Activated T-helper 17 cell treated with anti-CD3 and anti-CD28 coated beads, Interleukin-2, amount 50 U/mL, for 72 hours (primary cell): ENCODE measurements around the gene SLCO1A2. TPM values are rescaled to one million over a fixed set of nuclear protein-coding genes. Genes with fewer than 3 reads are reported as not detected.

ENCODE experiments used
- ATAC-seq: fragments of 150-1000 bp; cut with Tn5 transposase; replicated peaks from 2 replicates; pipeline ENCODE4 v1.10.0; 2021; ENCODE audit warnings: mild to moderate bottlenecking, moderate library complexity
- H3K27ac Mint-ChIP-seq: one replicate; pipeline ENCODE4 v1.8.0; 2022; ENCODE audit warnings: mixed read lengths
- H3K27me3 Mint-ChIP-seq: one replicate; pipeline ENCODE4 v1.8.0; 2022; ENCODE audit warnings: mixed read lengths
- H3K36me3 Mint-ChIP-seq: one replicate; pipeline ENCODE4 v1.8.0; 2022; ENCODE audit warnings: low read depth, mild to moderate bottlenecking, mixed read lengths
- H3K4me1 Mint-ChIP-seq: one replicate; pipeline ENCODE4 v1.8.0; 2022; ENCODE audit warnings: mixed read lengths
- H3K4me3 Mint-ChIP-seq: one replicate; pipeline ENCODE4 v1.8.0; 2022; ENCODE audit warnings: mild to moderate bottlenecking, mixed read lengths
- H3K9me3 Mint-ChIP-seq: one replicate; pipeline ENCODE4 v1.8.0; 2022; ENCODE audit warnings: mixed read lengths
- total RNA-seq, 2 donors: library from RNA; stranded (reverse); gene quantifications; one replicate each; pipeline ENCODE4 v1.2.3, GENCODE V29; 2022

The SLCO1A2 gene
- total RNA-seq, 2 donors from 2014 or later = not detected

- Mint-ChIP-seq H3K4me3 (no peak overlapping the region), H3K27ac (no peak overlapping the region), H3K36me3 (no peaks in the 10 kb centered on the region), H3K9me3 (no peaks in the 10 kb centered on the region), H3K4me1 (peaks cover 6% of the 10 kb centered on the region), H3K27me3 (peaks cover 5% of the 10 kb centered on the region)
- ATAC-seq = no peak
Measured at GRCh38 chr12:21341769-21342168, 7.1 kb upstream of the SLCO1A2 start.

GRCh38 chr12:21340403-21340802, 5.7 kb upstream of the SLCO1A2 start:
- ATAC-seq = peak; percentile 26
- peaks cover 6% of the 10 kb centered on the region for H3K4me1 Mint-ChIP-seq
- H3K4me3 Mint-ChIP-seq = no peak overlapping the region
- H3K27ac Mint-ChIP-seq = no peak overlapping the region
- no peaks in the 10 kb centered on the region for H3K9me3 Mint-ChIP-seq
- peaks cover 3% of the 10 kb centered on the region for H3K27me3 Mint-ChIP-seq
- H3K36me3 Mint-ChIP-seq = no peaks in the 10 kb centered on the region

GRCh38 chr12:21339921-21340320, 5.2 kb upstream of the SLCO1A2 start:
- H3K27ac Mint-ChIP-seq = no peak overlapping the region
- H3K4me3 Mint-ChIP-seq = no peak overlapping the region
- ATAC-seq = no peak
- peaks cover 3% of the 10 kb centered on the region for H3K27me3 Mint-ChIP-seq
- peaks cover 6% of the 10 kb centered on the region for H3K4me1 Mint-ChIP-seq
- H3K36me3 Mint-ChIP-seq = no peaks in the 10 kb centered on the region
- H3K9me3 Mint-ChIP-seq = no peaks in the 10 kb centered on the region

- H3K36me3 Mint-ChIP-seq = no peaks in the 10 kb centered on the region
- H3K4me3 Mint-ChIP-seq = no peak overlapping the region
- H3K4me1 Mint-ChIP-seq = peaks cover 6% of the 10 kb centered on the region
- H3K9me3 Mint-ChIP-seq = no peaks in the 10 kb centered on the region
- no peak for ATAC-seq
- no peak overlapping the region for H3K27ac Mint-ChIP-seq
- peaks cover 3% of the 10 kb centered on the region for H3K27me3 Mint-ChIP-seq
Measured at GRCh38 chr12:21337959-21338744, 3.4 kb upstream of the SLCO1A2 start.

GRCh38 chr12:21337453-21337852, 2.7 kb upstream of the SLCO1A2 start:
- H3K27me3 Mint-ChIP-seq = peaks cover 3% of the 10 kb centered on the region
- no peak for ATAC-seq
- peaks cover 6% of the 10 kb centered on the region for H3K4me1 Mint-ChIP-seq
- H3K4me3 Mint-ChIP-seq = no peak overlapping the region
- H3K27ac Mint-ChIP-seq = no peak overlapping the region
- H3K9me3 Mint-ChIP-seq = no peaks in the 10 kb centered on the region
- no peaks in the 10 kb centered on the region for H3K36me3 Mint-ChIP-seq

GRCh38 chr12:21336656-21337055, 1.9 kb upstream of the SLCO1A2 start:
- peaks cover 6% of the 10 kb centered on the region for H3K4me1 Mint-ChIP-seq
- H3K27ac Mint-ChIP-seq = no peak overlapping the region
- no peaks in the 10 kb centered on the region for H3K9me3 Mint-ChIP-seq
- H3K4me3 Mint-ChIP-seq = no peak overlapping the region
- ATAC-seq = no peak
- no peaks in the 10 kb centered on the region for H3K36me3 Mint-ChIP-seq
- H3K27me3 Mint-ChIP-seq = peaks cover 2% of the 10 kb centered on the region

GRCh38 chr12:21330682-21331253, 3.9 kb downstream of the SLCO1A2 start:
- no peak overlapping the region for H3K4me3 Mint-ChIP-seq
- H3K4me1 Mint-ChIP-seq = no peaks in the 10 kb centered on the region
- no peak for ATAC-seq
- peaks cover 20% of the 10 kb centered on the region for H3K9me3 Mint-ChIP-seq
- H3K36me3 Mint-ChIP-seq = no peaks in the 10 kb centered on the region
- H3K27ac Mint-ChIP-seq = no peak overlapping the region
- H3K27me3 Mint-ChIP-seq = peaks cover 4% of the 10 kb centered on the region

GRCh38 chr12:21328578-21328977, 6.1 kb downstream of the SLCO1A2 start:
- Mint-ChIP-seq H3K27me3 (peaks cover 4% of the 10 kb centered on the region), H3K4me1 (no peaks in the 10 kb centered on the region), H3K27ac (no peak overlapping the region), H3K4me3 (no peak overlapping the region), H3K36me3 (no peaks in the 10 kb centered on the region), H3K9me3 (peaks cover 20% of the 10 kb centered on the region)
- no peak for ATAC-seq

GRCh38 chr12:21324551-21324950, 10.2 kb downstream of the SLCO1A2 start:
- Mint-ChIP-seq H3K9me3 (peaks cover 16% of the 10 kb centered on the region), H3K4me3 (no peak overlapping the region)
- no peak for ATAC-seq

GRCh38 chr12:21323736-21324135, 11.0 kb downstream of the SLCO1A2 start:
- H3K9me3 Mint-ChIP-seq = peaks cover 16% of the 10 kb centered on the region
- H3K27me3 Mint-ChIP-seq = no peaks in the 10 kb centered on the region
- no peak overlapping the region for H3K4me3 Mint-ChIP-seq
- H3K4me1 Mint-ChIP-seq = no peaks in the 10 kb centered on the region
- no peaks in the 10 kb centered on the region for H3K36me3 Mint-ChIP-seq
- no peak overlapping the region for H3K27ac Mint-ChIP-seq
- ATAC-seq = no peak

More at GRCh38 chr12:21324551-21324950, 10.2 kb downstream of the SLCO1A2 start:
- H3K4me1 Mint-ChIP-seq = no peaks in the 10 kb centered on the region
- no peaks in the 10 kb centered on the region for H3K27me3 Mint-ChIP-seq
- H3K27ac Mint-ChIP-seq = no peak overlapping the region
- no peaks in the 10 kb centered on the region for H3K36me3 Mint-ChIP-seq

GRCh38 chr12:21308785-21309184, 25.9 kb downstream of the SLCO1A2 start:
- no peak for ATAC-seq
- Mint-ChIP-seq H3K27ac (no peak overlapping the region), H3K4me1 (no peaks in the 10 kb centered on the region), H3K36me3 (no peaks in the 10 kb centered on the region), H3K9me3 (no peaks in the 10 kb centered on the region), H3K27me3 (peaks cover 6% of the 10 kb centered on the region), H3K4me3 (no peak overlapping the region)

- Mint-ChIP-seq H3K27me3 (peaks cover 17% of the 10 kb centered on the region), H3K4me1 (no peaks in the 10 kb centered on the region), H3K36me3 (no peaks in the 10 kb centered on the region), H3K9me3 (no peaks in the 10 kb centered on the region), H3K27ac (no peak overlapping the region), H3K4me3 (no peak overlapping the region)
- no peak for ATAC-seq
Measured at GRCh38 chr12:21305661-21306060, 29.1 kb downstream of the SLCO1A2 start.

GRCh38 chr12:21300632-21301031, 34.1 kb downstream of the SLCO1A2 start:
- Mint-ChIP-seq H3K9me3 (no peaks in the 10 kb centered on the region), H3K27ac (no peak overlapping the region)
- no peak for ATAC-seq

GRCh38 chr12:21296751-21297406, 37.8 kb downstream of the SLCO1A2 start:
- H3K27me3 Mint-ChIP-seq = peaks cover 3% of the 10 kb centered on the region
- no peak overlapping the region for H3K4me3 Mint-ChIP-seq
- H3K4me1 Mint-ChIP-seq = peaks cover 5% of the 10 kb centered on the region
- no peaks in the 10 kb centered on the region for H3K36me3 Mint-ChIP-seq
- ATAC-seq = peak; percentile 26
- H3K9me3 Mint-ChIP-seq = no peaks in the 10 kb centered on the region
- no peak overlapping the region for H3K27ac Mint-ChIP-seq

More at GRCh38 chr12:21300632-21301031, 34.1 kb downstream of the SLCO1A2 start:
- peaks cover 5% of the 10 kb centered on the region for H3K4me1 Mint-ChIP-seq
- H3K4me3 Mint-ChIP-seq = no peak overlapping the region
- H3K27me3 Mint-ChIP-seq = peaks cover 11% of the 10 kb centered on the region
- no peaks in the 10 kb centered on the region for H3K36me3 Mint-ChIP-seq

- Mint-ChIP-seq H3K27me3 (no peaks in the 10 kb centered on the region), H3K36me3 (no peaks in the 10 kb centered on the region), H3K4me1 (peaks cover 5% of the 10 kb centered on the region), H3K9me3 (no peaks in the 10 kb centered on the region), H3K4me3 (no peak overlapping the region), H3K27ac (no peak overlapping the region)
- ATAC-seq = no peak
Measured at GRCh38 chr12:21296348-21296747, 38.4 kb downstream of the SLCO1A2 start.
